K562 (cell line): ENCODE results near the gene ABCF2. TPM values are rescaled to one million over a fixed set of nuclear protein-coding genes. Genes with fewer than 3 reads are reported as not detected.

Experiments used
- ASH1L ChIP-seq: fragments of 450-650 bp; IDR thresholded peaks from 2 replicates; pipeline ENCODE4 v1.6.1; 2018; ENCODE audit warnings: borderline replicate concordance, mild to moderate bottlenecking, low read depth; ENCODE audit not compliant: partially characterized antibody
- ERF ChIP-seq: fragments of 450-650 bp; formaldehyde crosslinking; IDR thresholded peaks from 2 replicates; pipeline ENCODE4 v1.4.0; 2020; ENCODE audit warnings: mild to moderate bottlenecking, mixed read lengths
- FOXJ3 ChIP-seq: sonication (generic); formaldehyde crosslinking; IDR thresholded peaks from 2 replicates; pipeline ENCODE4 v1.4.0; 2020; ENCODE audit warnings: mild to moderate bottlenecking, missing genetic modification reagents
- FUS ChIP-seq: fragments of 200-400 bp; formaldehyde crosslinking; optimal IDR thresholded peaks from 2 replicates; pipeline ENCODE3; 2017; ENCODE audit warnings: low read depth, low read length
- HMGXB4 ChIP-seq: sonication (generic); formaldehyde crosslinking; IDR thresholded peaks from 2 replicates; pipeline ENCODE4 v1.8.1; 2023; ENCODE audit warnings: mild to moderate bottlenecking, missing genetic modification reagents
- KDM2B ChIP-seq: fragments of 250-450 bp; sonication (Bioruptor Pico); IDR thresholded peaks from 2 replicates; pipeline ENCODE4 v1.8.0; 2021; ENCODE audit warnings: mild to moderate bottlenecking, moderate library complexity
- MEIS2 ChIP-seq: fragments of 450-650 bp; IDR thresholded peaks from 2 replicates; pipeline ENCODE4 v1.6.1; 2014; ENCODE audit warnings: mild to moderate bottlenecking; ENCODE audit not compliant: partially characterized antibody
- MXD1 ChIP-seq: fragments of 250-450 bp; sonication (Bioruptor Pico); IDR thresholded peaks from 2 replicates; pipeline ENCODE4 v1.8.0; 2021; ENCODE audit warnings: borderline replicate concordance, mild to moderate bottlenecking, moderate library complexity; ENCODE audit not compliant: poor library complexity, severe bottlenecking
- NFATC3 ChIP-seq: fragments of 450-650 bp; IDR thresholded peaks from 2 replicates; pipeline ENCODE4 v1.6.1; 2017; ENCODE audit warnings: mild to moderate bottlenecking
- NFRKB ChIP-seq: fragments of 450-650 bp; IDR thresholded peaks from 2 replicates; pipeline ENCODE4 v1.6.1; 2016; ENCODE audit warnings: low read depth
- NRF1 ChIP-seq, 2 experiments: fragments of 450-650 bp; IDR thresholded peaks in 1 of 2; conservative IDR thresholded peaks in 1 of 2; 2 replicates each; pipeline ENCODE4 v1.6.1; 2014; ENCODE audit warnings: mild to moderate bottlenecking in 2 of 2
- RFX7 ChIP-seq: fragments of 250-450 bp; sonication (Bioruptor Pico); IDR thresholded peaks from 2 replicates; pipeline ENCODE4 v1.5.1; 2021; ENCODE audit warnings: mild to moderate bottlenecking
- SREBF2 ChIP-seq: sonication (generic); formaldehyde crosslinking; IDR thresholded peaks from 2 replicates; pipeline ENCODE4 v1.4.0; 2020; ENCODE audit warnings: mild to moderate bottlenecking, missing genetic modification reagents
- TFAP4 ChIP-seq: sonication (generic); formaldehyde crosslinking; IDR thresholded peaks from 2 replicates; pipeline ENCODE4 v1.8.0; 2022; ENCODE audit warnings: missing genetic modification reagents, mild to moderate bottlenecking, moderate library complexity, borderline replicate concordance
- THRB ChIP-seq: fragments of 450-650 bp; formaldehyde crosslinking; conservative IDR thresholded peaks from 2 replicates; pipeline ENCODE4 v1.4.0; 2022; ENCODE audit warnings: mild to moderate bottlenecking, missing genetic modification characterization
- TRIM24 ChIP-seq, 2 experiments: fragments of 450-650 bp; IDR thresholded peaks; 2 replicates each; pipeline ENCODE4 v1.6.1; 2016
- XRCC4 ChIP-seq: IDR thresholded peaks from one replicate; pipeline ENCODE4 v1.6.1; 2011; ENCODE audit not compliant: insufficient read depth, insufficient read length; ENCODE audit errors: extremely low read depth
- ZFX ChIP-seq: sonication (generic); formaldehyde crosslinking; IDR thresholded peaks from 2 replicates; pipeline ENCODE4 v1.8.0; 2022; ENCODE audit warnings: mild to moderate bottlenecking, missing genetic modification reagents, moderate library complexity
- ZNF175 ChIP-seq: fragments of 200-800 bp; sonication (Bioruptor generic); IDR thresholded peaks from 2 replicates; pipeline ENCODE4 v1.6.1; 2016; ENCODE audit warnings: low read depth, mild to moderate bottlenecking, missing genetic modification characterization, missing compliant biosample characterization
- ZNF3 ChIP-seq: fragments of 250-450 bp; sonication (Bioruptor Pico); IDR thresholded peaks from 2 replicates; pipeline ENCODE4 v1.5.0; 2021; ENCODE audit warnings: mild to moderate bottlenecking, moderate library complexity
- ZNF551 ChIP-seq: fragments of 250-450 bp; sonication (Bioruptor Pico); IDR thresholded peaks from 2 replicates; pipeline ENCODE4 v1.5.0; 2021; ENCODE audit warnings: mild to moderate bottlenecking, moderate library complexity
- polyA plus RNA-seq, 8 experiments: library from polyadenylated mRNA; depleted of rRNA in 4 of 8; stranded (reverse) in 5 of 8; unstranded in 3 of 8; fragments of >200 nt; fragmentation: Nextera tagmentation in 2 of 8; fragmentation: Illumina TruSeq in 1 of 8; extraction: Ambion mirVana in 2 of 8; extraction: Trizol in 1 of 8; gene quantifications; 2 replicates each; pipeline versions ENCODE4 v1.2.1 to v1.2.3, GENCODE V29; 2011 to 2014; ENCODE audit warnings: inconsistent platforms in 1 of 8, missing spikeins in 1 of 8
- total RNA-seq, 7 experiments: library from RNA; depleted of rRNA in 6 of 7; stranded (reverse); fragments of >200 nt in 6 of 7; fragmentation: Illumina TruSeq in 2 of 7; extraction: Trizol in 2 of 7; gene quantifications; 2 replicates each; pipeline versions ENCODE4 v1.2.1 to v1.2.3, GENCODE V29; 2011 to 2021; ENCODE audit warnings: low replicate concordance in 1 of 7
- TF ChIP-seq, protein P1 (sequence below): fragments of 450-650 bp; IDR thresholded peaks from 2 replicates; pipeline ENCODE4 v1.6.1; 2016; ENCODE audit warnings: missing biosample characterization, missing genetic modification characterization

Gene ABCF2
- total and polyA plus RNA-seq, 9 of the 15 experiments (the other 6 are each of a cell fraction or from before 2014, with no cell fraction given) = 62.1 to 224 (median 113) TPM

GRCh38 chr7:151168003-151168786 lies 58.8 kb downstream of the ABCF2 start (continued):
- TF ChIP-seq TFAP4 (CRISPR knock-in tag) (peak; percentile 34; the same call in 1 of the 2 replicates), ASH1L (peak; percentile 21), NFRKB (peak; percentile 25; the same call in 1 of the 2 replicates), FUS (no peak), THRB (CRISPR knock-in tag) (peak; percentile 82), MXD1 (CRISPR knock-in tag) (no peak), ZNF551 (CRISPR knock-in tag) (no peak), MEIS2 (no peak), KDM2B (CRISPR knock-in tag) (peak; percentile 73; the same call in 1 of the 2 replicates), NRF1 (conservative IDR thresholded peaks at IDR 0.05 in 1 of 2, IDR thresholded peaks at IDR 0.05 in 1 of 2) (peak in 1 of 2 experiments; percentile 31; a peak in 1 of 4 replicates), ERF (CRISPR knock-in tag) (no peak), XRCC4 (no peak), ZFX (CRISPR knock-in tag) (no peak), ZNF3 (CRISPR knock-in tag) (no peak), FOXJ3 (CRISPR knock-in tag) (no peak), RFX7 (no peak), ZNF175 (CRISPR knock-in tag) (no peak), TRIM24 (IDR thresholded peaks at IDR 0.05) (peak; percentile 10 to 46; a peak in 1 of 4 replicates), SREBF2 (CRISPR knock-in tag) (no peak), NFATC3 (no peak), HMGXB4 (CRISPR knock-in tag) (0 out of 2 replicates have a peak, but pooled peaks have one; percentile 70)
- TF ChIP-seq, protein P1, sequence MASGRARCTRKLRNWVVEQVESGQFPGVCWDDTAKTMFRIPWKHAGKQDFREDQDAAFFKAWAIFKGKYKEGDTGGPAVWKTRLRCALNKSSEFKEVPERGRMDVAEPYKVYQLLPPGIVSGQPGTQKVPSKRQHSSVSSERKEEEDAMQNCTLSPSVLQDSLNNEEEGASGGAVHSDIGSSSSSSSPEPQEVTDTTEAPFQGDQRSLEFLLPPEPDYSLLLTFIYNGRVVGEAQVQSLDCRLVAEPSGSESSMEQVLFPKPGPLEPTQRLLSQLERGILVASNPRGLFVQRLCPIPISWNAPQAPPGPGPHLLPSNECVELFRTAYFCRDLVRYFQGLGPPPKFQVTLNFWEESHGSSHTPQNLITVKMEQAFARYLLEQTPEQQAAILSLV (tag) = no peak
